HFF-Myc (cell line): Measurements from ENCODE around the gene ADH6.

Experiments
- DNase-seq: peaks from one replicate; pipeline ENCODE4 v3.0.0-alpha.2; 2011; ENCODE audit warnings: low read depth; ENCODE audit errors: extremely low read depth
- H3K4me3 ChIP-seq: replicated peaks from 2 replicates; pipeline ENCODE4 v1.5.1; 2011; ENCODE audit warnings: low read depth, mild to moderate bottlenecking, control low read depth, low read length
- TF ChIP-seq, protein P1 (sequence below): IDR thresholded peaks from 2 replicates; pipeline ENCODE4 v1.5.1; 2012; ENCODE audit warnings: mild to moderate bottlenecking, low read depth, low read length, control low read depth; ENCODE audit errors: missing control alignments

The ADH6 gene

DNA sequence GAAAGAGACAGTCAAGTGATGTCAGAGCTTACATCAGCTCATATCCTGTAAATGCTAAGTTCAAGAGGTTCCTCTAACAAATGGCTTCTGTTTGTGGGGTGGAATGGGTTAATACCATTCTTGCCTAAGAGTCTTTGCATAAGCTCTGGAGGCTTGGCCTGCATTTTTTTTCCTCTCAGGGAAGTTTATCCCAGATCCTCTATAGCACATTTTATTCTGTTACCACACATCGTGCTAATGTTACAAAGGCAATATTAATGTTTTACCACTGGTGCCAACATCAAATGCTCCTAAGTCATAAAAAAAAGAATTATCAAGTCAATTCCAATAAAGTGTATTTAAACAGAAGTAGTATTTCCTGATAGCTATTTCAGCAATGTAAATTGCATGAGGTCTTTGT lies 2.9 kb upstream of the ADH6 start:
- H3K4me3 ChIP-seq = no peak overlapping the region
- no peak for DNase-seq
- TF ChIP-seq, protein P1, sequence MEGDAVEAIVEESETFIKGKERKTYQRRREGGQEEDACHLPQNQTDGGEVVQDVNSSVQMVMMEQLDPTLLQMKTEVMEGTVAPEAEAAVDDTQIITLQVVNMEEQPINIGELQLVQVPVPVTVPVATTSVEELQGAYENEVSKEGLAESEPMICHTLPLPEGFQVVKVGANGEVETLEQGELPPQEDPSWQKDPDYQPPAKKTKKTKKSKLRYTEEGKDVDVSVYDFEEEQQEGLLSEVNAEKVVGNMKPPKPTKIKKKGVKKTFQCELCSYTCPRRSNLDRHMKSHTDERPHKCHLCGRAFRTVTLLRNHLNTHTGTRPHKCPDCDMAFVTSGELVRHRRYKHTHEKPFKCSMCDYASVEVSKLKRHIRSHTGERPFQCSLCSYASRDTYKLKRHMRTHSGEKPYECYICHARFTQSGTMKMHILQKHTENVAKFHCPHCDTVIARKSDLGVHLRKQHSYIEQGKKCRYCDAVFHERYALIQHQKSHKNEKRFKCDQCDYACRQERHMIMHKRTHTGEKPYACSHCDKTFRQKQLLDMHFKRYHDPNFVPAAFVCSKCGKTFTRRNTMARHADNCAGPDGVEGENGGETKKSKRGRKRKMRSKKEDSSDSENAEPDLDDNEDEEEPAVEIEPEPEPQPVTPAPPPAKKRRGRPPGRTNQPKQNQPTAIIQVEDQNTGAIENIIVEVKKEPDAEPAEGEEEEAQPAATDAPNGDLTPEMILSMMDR = no peak

DNA sequence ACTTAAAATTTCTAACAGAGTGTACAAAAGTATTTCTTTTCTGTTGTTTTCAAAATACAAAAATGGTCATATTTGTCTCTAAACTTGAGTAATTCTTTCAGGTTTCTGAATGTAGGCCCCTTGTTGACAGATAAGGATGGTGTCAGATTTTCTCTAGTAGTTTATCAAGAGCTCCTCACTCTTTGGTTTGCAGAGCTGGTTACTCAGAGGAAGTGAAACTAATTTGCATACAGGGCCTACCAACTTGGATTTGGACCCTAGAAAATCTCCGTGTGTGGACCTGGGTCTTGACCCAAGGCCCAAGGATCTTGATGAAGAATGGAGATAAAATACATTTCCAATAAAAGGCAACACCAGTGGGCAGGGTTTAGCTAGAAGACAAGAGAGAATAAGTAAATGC lies 433 bp upstream of the ADH6 start:
- H3K4me3 ChIP-seq = no peak overlapping the region
- TF ChIP-seq, protein P1 = no peak
- no peak for DNase-seq

DNA sequence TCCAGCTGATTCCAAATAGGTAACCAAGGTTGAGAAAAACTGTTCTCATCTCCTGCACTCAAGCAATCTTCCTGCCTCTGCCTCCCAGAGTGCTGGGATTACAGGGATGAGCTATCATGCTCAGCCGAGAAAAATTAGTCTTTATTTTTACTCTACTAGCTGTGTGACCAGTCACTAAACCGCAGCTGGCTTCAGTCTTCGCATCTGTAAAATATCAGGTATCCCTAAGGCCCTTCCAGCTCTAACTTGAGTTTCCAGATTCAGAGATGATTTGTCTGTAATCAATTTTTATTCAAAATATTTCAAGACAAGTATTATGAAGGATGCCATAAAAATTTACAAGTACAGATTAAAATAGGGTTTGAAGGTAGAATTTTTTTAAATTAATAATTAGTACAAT lies 3.5 kb downstream of the ADH6 start:
- TF ChIP-seq, protein P1 = no peak
- no peak overlapping the region for H3K4me3 ChIP-seq
- no peak for DNase-seq

DNA sequence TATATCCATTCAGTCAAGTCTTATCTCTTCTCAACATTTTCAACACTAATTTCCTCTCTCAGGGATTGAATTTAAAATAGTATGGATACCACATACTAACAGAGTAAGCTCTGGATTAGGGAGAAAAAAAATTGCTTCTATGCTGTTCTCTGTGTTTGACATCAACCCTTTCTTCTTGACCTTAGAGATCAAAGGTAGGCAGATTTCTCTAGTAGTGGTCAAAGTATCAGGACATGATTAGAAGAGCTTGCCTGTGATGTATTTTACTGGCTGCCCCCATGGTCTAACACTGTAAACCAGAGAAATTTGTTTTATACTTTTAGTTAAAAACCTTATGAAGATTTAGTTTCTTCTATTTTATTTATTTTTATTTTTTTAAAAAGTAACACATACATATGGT lies 8.3 kb downstream of the ADH6 start:
- TF ChIP-seq, protein P1 = no peak
- no peak for DNase-seq
- no peak overlapping the region for H3K4me3 ChIP-seq

DNA sequence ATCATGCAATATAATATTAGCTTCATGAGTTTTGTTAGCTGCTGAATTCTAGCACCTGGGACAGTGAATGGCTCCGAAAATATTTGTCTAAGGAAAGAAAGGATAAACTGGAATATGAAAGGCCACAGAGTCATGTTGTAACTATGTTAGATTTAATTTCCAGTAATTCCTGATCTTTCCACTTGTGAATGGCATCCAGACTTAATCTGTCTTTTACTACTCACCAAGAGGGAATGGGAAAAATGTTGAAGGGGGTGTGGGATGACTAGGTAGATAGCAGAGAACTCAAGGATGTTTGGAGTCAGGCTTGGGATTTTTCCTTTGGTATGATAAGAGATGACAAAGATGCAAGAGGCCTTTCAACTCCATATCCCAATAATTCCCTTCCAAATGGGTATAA lies 9.4 kb downstream of the ADH6 start:
- no peak for DNase-seq
- H3K4me3 ChIP-seq = no peak overlapping the region
- TF ChIP-seq, protein P1 = no peak

DNA sequence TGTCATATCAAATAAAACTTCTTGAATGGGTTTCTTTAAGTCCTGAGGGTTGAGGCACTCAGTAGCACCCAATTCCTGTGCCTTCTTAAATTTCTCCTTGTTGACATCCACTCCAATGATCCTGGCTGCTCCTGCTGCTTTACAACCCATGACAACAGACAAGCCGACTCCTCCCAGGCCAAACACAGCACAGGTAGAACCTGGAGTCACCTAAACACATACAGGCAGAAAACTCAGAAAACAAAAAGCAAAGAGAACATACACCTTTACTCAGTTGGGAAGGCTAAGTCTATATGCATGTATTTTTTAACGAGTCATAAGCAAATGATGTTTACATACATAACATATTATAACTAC lies 10.3 kb downstream of the ADH6 start:
- no peak overlapping the region for H3K4me3 ChIP-seq
- no peak for DNase-seq
- TF ChIP-seq, protein P1 = no peak

DNA sequence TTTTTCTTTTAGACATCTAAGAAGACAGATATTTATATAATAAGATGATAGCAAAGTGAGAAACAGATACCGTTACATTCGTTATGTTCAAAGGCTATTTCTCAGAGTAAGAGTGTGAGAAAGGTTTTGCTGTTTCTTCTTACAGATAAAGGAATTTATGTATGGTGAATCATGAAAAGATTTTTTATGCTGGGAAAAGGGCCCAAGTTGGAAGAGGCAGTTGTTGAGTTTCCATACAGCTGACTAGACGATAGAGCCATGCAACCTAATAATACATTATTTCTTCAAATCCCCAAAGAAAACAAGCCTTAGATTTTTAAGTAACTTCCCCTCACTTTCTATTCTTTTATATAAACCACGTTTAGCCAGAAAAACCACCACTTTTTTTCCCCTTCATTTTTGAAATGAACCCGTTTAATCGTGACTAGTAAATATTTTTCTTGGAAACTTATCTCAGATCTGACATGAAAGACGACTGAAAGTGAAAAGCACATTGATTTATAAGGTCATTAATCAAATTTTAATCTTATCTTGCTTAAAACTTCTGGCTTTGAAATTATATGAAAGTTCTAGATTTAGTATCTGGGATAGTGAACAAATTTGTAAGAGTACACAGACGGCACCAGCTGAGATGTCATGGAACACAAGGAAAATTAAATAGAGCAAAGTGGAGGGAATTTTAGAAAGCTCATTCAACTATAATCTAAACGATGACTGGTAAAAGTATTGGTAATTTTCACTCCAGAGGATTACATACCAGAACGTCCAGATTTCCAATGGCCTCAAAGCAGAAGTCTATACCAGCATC lies 10.9 kb downstream of the ADH6 start:
- no peak overlapping the region for H3K4me3 ChIP-seq
- TF ChIP-seq, protein P1 = no peak
- no peak for DNase-seq
